Panc1 (cell line): ENCODE results near the gene ZBTB20. TPM values are rescaled to one million over a fixed set of nuclear protein-coding genes. Genes with fewer than 3 reads are reported as not detected.

Experiments
- ATAC-seq: fragments of 200-7000 bp; cut with Tn5 transposase; 2 replicates; pipeline ENCODE4 v1.9.1; 2020; ENCODE audit warnings: mild to moderate bottlenecking, moderate library complexity
- BruUV-seq: library from RNA; stranded (reverse); fragments of 400-500 nt; replicated peaks from 2 replicates; lab custom pipeline; 2021; lab: Mats Ljungman, UMichigan
- CTCF ChIA-PET: fragments of 300-600 bp; sonication (Branson Sonifier 250); formaldehyde crosslinking; loops from one replicate; lab custom pipeline; 2022; ENCODE audit warnings: antibody characterized with exemption; lab: Charles Lee
- POLR2A ChIA-PET: fragments of 300-600 bp; sonication (Branson Sonifier 250); formaldehyde crosslinking; loops from one replicate; lab custom pipeline; 2022; ENCODE audit warnings: antibody characterized with exemption; lab: Charles Lee
- DNase-seq: peaks from one replicate; pipeline ENCODE4 v3.0.0-alpha.2; 2010; ENCODE audit warnings: low read depth, low spot score
- H3K27ac ChIP-seq: 2 replicates; pipeline ENCODE4 v1.5.1; 2011; ENCODE audit warnings: mild to moderate bottlenecking, low read length, inconsistent platforms
- H3K27me3 ChIP-seq: fragments of 200-500 bp; sonication (Bioruptor generic); 2 replicates; pipeline ENCODE4 v1.6.0; 2014; ENCODE audit warnings: low read length, inconsistent platforms; ENCODE audit not compliant: control insufficient read depth, insufficient read depth
- H3K36me3 ChIP-seq: fragments of 200-500 bp; sonication (Bioruptor generic); 2 replicates; pipeline ENCODE4 v1.5.1; 2014; ENCODE audit warnings: inconsistent platforms, mild to moderate bottlenecking, low read length, moderate library complexity; ENCODE audit not compliant: control insufficient read depth, insufficient read depth
- H3K4me1 ChIP-seq: 2 replicates; pipeline ENCODE4 v1.5.1; 2011; ENCODE audit warnings: inconsistent platforms, mild to moderate bottlenecking, low read length, moderate library complexity; ENCODE audit not compliant: control insufficient read depth, insufficient read depth
- H3K4me3 ChIP-seq, 2 experiments: 2 replicates each; pipeline ENCODE4 v1.5.1; 2011 to 2012; ENCODE audit warnings: low read depth in 2 of 2, low read length in 2 of 2, mild to moderate bottlenecking in 2 of 2, inconsistent platforms in 1 of 2, moderate library complexity in 1 of 2
- H3K9me3 ChIP-seq: fragments of 200-500 bp; sonication (Bioruptor generic); 2 replicates; pipeline ENCODE4 v1.5.1; 2014; ENCODE audit warnings: low read depth, mild to moderate bottlenecking, inconsistent platforms, low read length, moderate library complexity; ENCODE audit not compliant: control insufficient read depth, insufficient read depth
- CTCF ChIP-seq: fragments of 450-650 bp; IDR thresholded peaks from 2 replicates; pipeline ENCODE4 v1.5.1; 2017; ENCODE audit warnings: mild to moderate bottlenecking
- POLR2AphosphoS5 ChIP-seq: IDR thresholded peaks from 2 replicates; pipeline ENCODE4 v1.6.1; 2012; ENCODE audit warnings: mild to moderate bottlenecking, low read depth, low read length, moderate library complexity
- REST ChIP-seq, 2 experiments: IDR thresholded peaks; 2 replicates each; pipeline ENCODE4 v1.6.1; 2011 to 2012; ENCODE audit warnings: low read depth in 2 of 2, control low read depth in 1 of 2, low read length in 1 of 2, mild to moderate bottlenecking in 1 of 2, moderate library complexity in 1 of 2; ENCODE audit not compliant: insufficient read depth in 1 of 2
- SIN3A ChIP-seq: IDR thresholded peaks from 2 replicates; pipeline ENCODE4 v1.6.1; 2012; ENCODE audit warnings: low read depth, mild to moderate bottlenecking, low read length, moderate library complexity, borderline replicate concordance; ENCODE audit not compliant: insufficient read depth
- TCF7L2 ChIP-seq: IDR thresholded peaks from 2 replicates; pipeline ENCODE4 v1.6.1; 2011; ENCODE audit warnings: mild to moderate bottlenecking, low read depth, low read length, inconsistent platforms
- in situ Hi-C: cut with HindIII; loops from 2 replicates; pipeline ENCODE4 v1.10.0; 2016; ENCODE audit warnings: low sequenced_read_pairs, low pct_unique_long_range_greater_than_20kb
- intact Hi-C: fragments of 100-400 bp; cut with micrococcal nuclease; formaldehyde crosslinking; loops from one replicate; pipeline ENCODE4 v1.10.0; 2022; ENCODE audit not compliant: unreplicated experiment
- total RNA-seq: library from RNA; stranded (reverse); gene quantifications from one replicate; pipeline ENCODE4 v1.2.1, GENCODE V29; 2021; ENCODE audit not compliant: unreplicated experiment

ZBTB20 gene
- total RNA-seq, 1 experiment from 2014 or later = 4.1 TPM

GRCh38 chr3:114867359-114867758 is 279.7 kb downstream of the ZBTB20 start:
- H3K9me3 ChIP-seq = 0 out of 2 replicates have a peak, but pooled peaks cover 3% of the 10 kb centered on the region
- no peak for ATAC-seq
- DNase-seq = no peak
- H3K4me3 ChIP-seq = no peak overlapping the region
- no peaks in the 10 kb centered on the region for H3K36me3 ChIP-seq
- no peak overlapping the region for H3K27ac ChIP-seq
- in situ Hi-C loops = no loop called here
- TF ChIP-seq POLR2AphosphoS5 = no peak
- TF ChIP-seq TCF7L2 = no peak
- TF ChIP-seq SIN3A = no peak
- no peak for TF ChIP-seq CTCF
- TF ChIP-seq REST (IDR thresholded peaks at IDR 0.05; ENCODE audit: insufficient read depth in 1 of 2, low read depth in 2 of 2, low read length in 1 of 2) = no peak
- H3K4me1 ChIP-seq = no peaks in the 10 kb centered on the region
- ChIA-PET POLR2A (no interaction called here), CTCF (no interaction called here)
- intact Hi-C loops = no loop called here
- no peaks in the 10 kb centered on the region for H3K27me3 ChIP-seq
- BruUV-seq = no TSS peak

- Histone ChIP-seq H3K27me3 (no peaks in the 10 kb centered on the region), H3K4me1 (no peaks in the 10 kb centered on the region), H3K36me3 (no peaks in the 10 kb centered on the region), H3K27ac (no peak overlapping the region), H3K9me3 (0 out of 2 replicates have a peak, but pooled peaks cover 3% of the 10 kb centered on the region), H3K4me3 (no peak overlapping the region)
- TF ChIP-seq CTCF (no peak), POLR2AphosphoS5 (no peak), SIN3A (no peak), TCF7L2 (no peak), REST (IDR thresholded peaks at IDR 0.05; ENCODE audit: insufficient read depth in 1 of 2, low read depth in 2 of 2, low read length in 1 of 2) (no peak)
- ATAC-seq (no peak), DNase-seq (no peak)
- in situ Hi-C loops = no loop called here
- POLR2A ChIA-PET = no interaction called here
- no TSS peak for BruUV-seq
- CTCF ChIA-PET = no interaction called here
- intact Hi-C loops = no loop called here
These were observed 280.7 kb downstream of the ZBTB20 start for GRCh38 chr3:114866430-114866829.
